Neutrophil (primary cell): ENCODE data around the gene PTPN23.

ENCODE experiments used
- H3K27ac ChIP-seq: fragments of 200-600 bp; sonication (generic); 2 replicates; pipeline ENCODE4 v1.5.1; 2016; ENCODE audit warnings: mild to moderate bottlenecking, moderate library complexity
- H3K27me3 ChIP-seq: fragments of 200-600 bp; sonication (generic); 2 replicates; pipeline ENCODE4 v1.6.0; 2016; ENCODE audit warnings: mild to moderate bottlenecking
- H3K36me3 ChIP-seq: fragments of 200-600 bp; sonication (generic); 2 replicates; pipeline ENCODE4 v1.5.1; 2017
- H3K4me1 ChIP-seq, 2 experiments: fragments of 200-600 bp in 1 of 2; sonication (generic) in 1 of 2; 1 replicate in 1 of 2; 2 replicates in 1 of 2; pipeline versions ENCODE4 v1.5.1 to v1.6.1; 2013 to 2016; ENCODE audit warnings: low read depth in 1 of 2, low read length in 1 of 2, mild to moderate bottlenecking in 1 of 2, moderate library complexity in 1 of 2; ENCODE audit not compliant: control insufficient read depth in 1 of 2, insufficient read depth in 1 of 2
- H3K4me3 ChIP-seq, 2 experiments: fragments of 200-600 bp in 1 of 2; sonication (generic) in 1 of 2; 1 replicate in 1 of 2; 2 replicates in 1 of 2; pipeline ENCODE4 v1.5.1; 2013 to 2016; ENCODE audit warnings: low read depth in 1 of 2, low read length in 1 of 2, mild to moderate bottlenecking in 1 of 2, moderate library complexity in 1 of 2
- H3K9me3 ChIP-seq: fragments of 200-600 bp; sonication (generic); 2 replicates; pipeline ENCODE4 v1.5.1; 2016
- TF ChIP-seq, protein P1 (sequence below): fragments of 200-600 bp; sonication (generic); IDR thresholded peaks from 2 replicates; pipeline ENCODE4 v1.5.1; 2016; ENCODE audit warnings: antibody characterized with exemption

Gene PTPN23

DNA sequence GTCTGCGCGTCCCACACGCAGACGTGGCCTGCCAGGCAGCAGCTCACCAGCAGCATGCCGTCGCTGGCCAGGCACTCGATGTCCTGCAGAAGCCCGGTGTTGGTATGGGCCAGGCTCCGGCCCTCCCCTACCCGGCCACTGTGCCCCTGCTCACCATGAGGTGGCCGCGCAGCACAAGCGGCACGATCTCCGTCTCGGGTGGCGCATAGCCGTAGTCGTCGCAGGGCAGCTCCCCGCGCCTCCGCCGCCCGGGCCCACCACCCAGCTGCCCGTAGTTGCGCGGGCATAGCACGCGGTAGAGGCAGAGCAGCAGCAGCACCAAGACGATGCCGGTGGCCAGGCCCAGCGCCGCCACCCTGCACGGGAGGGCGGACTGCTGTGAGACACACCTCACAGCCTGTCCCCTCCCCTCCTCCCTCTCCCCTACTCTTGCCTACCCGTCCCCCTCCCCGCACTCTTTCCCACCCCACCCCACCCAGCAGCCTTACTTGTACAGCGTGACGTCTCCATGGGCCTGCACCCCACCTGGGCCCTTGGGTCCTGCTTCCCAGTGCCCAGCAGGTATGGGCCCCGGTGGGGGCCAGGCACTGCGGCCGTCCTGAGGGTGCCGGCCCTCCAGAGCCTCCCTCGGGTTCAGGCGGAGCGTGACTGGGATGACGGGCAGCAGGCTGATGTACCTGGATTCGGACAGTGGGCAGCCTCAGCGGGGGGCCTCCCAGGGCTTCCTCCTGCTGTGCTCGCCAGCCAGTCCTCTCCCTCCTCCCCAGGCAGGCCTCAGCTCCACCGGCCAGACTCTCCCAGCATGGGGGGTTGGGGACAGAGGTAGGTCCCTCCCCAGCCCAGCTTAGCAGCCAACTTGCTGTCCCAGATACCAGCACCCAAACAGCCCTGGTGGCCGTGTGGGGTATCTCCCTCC lies 37.6 kb downstream of the PTPN23 start:
- TF ChIP-seq, protein P1, sequence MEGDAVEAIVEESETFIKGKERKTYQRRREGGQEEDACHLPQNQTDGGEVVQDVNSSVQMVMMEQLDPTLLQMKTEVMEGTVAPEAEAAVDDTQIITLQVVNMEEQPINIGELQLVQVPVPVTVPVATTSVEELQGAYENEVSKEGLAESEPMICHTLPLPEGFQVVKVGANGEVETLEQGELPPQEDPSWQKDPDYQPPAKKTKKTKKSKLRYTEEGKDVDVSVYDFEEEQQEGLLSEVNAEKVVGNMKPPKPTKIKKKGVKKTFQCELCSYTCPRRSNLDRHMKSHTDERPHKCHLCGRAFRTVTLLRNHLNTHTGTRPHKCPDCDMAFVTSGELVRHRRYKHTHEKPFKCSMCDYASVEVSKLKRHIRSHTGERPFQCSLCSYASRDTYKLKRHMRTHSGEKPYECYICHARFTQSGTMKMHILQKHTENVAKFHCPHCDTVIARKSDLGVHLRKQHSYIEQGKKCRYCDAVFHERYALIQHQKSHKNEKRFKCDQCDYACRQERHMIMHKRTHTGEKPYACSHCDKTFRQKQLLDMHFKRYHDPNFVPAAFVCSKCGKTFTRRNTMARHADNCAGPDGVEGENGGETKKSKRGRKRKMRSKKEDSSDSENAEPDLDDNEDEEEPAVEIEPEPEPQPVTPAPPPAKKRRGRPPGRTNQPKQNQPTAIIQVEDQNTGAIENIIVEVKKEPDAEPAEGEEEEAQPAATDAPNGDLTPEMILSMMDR = no peak
- Histone ChIP-seq H3K27me3 (no peaks in the 10 kb centered on the region), H3K36me3 (peaks cover 89% of the 10 kb centered on the region), H3K4me1 (peaks cover 24 to 25% of the 10 kb centered on the region in 2 experiments), H3K27ac (peak overlapping the region; percentile 58), H3K9me3 (no peaks in the 10 kb centered on the region), H3K4me3 (no peak overlapping the region)

DNA sequence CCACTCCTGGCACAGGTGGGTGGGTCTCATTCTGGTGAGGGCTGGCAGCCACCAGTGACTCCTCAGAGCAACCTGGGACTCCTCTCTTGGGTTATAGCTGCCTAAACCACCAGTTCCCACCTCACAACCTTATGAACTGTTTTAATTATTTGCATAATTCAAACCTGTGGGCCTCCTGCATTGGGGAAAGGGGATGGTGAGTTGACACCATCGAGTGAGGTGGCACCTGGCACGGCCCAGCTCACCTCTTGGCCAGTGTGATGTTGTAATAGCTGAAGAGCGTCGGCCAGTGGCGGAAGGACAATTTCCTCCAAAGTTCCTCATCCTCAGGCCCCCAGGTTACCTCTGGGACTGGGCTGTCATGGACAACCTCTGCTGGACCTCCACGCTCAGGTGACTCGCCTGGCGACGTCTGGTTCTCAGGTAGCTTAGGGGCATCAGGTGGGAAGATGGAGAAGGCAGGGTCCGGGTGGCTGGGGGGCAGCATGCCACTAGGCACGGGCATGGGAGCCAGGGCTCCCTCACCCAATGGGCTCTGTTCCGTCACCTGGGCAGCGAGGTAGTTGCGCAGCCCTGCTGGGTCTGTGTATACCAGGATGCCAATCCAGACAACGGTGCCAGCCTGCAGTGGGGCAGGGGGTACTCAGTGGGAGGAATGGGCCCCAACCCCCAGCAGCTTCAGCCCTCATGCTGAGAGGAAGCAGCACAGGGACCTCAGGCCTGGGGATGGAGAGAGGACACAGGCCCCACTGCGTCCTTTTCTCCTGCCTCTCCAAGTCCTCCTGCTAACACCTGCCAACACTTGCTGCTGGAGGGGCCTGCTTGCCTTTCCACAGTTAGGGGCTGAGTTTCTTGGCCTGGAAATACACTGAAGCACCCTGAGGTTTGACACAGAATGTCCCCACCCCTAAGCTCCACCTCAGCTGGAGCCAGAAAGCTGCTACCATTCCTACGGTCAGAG lies 38.5 kb downstream of the PTPN23 start:
- H3K9me3 ChIP-seq = no peaks in the 10 kb centered on the region
- no peaks in the 10 kb centered on the region for H3K27me3 ChIP-seq
- TF ChIP-seq, protein P1 = no peak
- no peak overlapping the region for H3K4me3 ChIP-seq
- H3K36me3 ChIP-seq = peaks cover 89% of the 10 kb centered on the region
- peaks cover 24 to 25% of the 10 kb centered on the region in 2 experiments for H3K4me1 ChIP-seq
- peak overlapping the region; percentile 58 for H3K27ac ChIP-seq

DNA sequence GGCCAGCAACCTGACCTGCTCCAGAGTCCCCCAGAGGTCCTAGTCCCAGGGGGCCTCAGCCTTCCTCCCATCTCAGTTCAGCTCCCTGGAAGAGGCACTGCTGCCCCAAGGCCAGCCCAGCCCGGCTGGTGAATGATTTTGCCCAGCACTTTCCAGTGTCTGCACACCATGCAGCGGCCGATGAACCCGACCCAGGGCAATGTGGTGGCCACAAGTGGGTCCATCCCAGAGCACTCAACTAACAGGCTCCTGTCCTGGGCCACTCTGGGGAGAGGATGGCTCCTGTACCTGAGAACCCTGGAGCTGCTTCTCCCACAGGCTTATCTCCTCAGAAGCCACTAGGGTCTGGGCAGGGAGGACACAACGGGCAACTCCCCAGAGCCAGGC lies 39.2 kb downstream of the PTPN23 start:
- H3K4me1 ChIP-seq = peaks cover 24 to 25% of the 10 kb centered on the region in 2 experiments
- H3K4me3 ChIP-seq = no peak overlapping the region
- no peaks in the 10 kb centered on the region for H3K9me3 ChIP-seq
- TF ChIP-seq, protein P1 = no peak
- H3K27ac ChIP-seq = peak overlapping the region; percentile 58
- no peaks in the 10 kb centered on the region for H3K27me3 ChIP-seq
- H3K36me3 ChIP-seq = peaks cover 89% of the 10 kb centered on the region

DNA sequence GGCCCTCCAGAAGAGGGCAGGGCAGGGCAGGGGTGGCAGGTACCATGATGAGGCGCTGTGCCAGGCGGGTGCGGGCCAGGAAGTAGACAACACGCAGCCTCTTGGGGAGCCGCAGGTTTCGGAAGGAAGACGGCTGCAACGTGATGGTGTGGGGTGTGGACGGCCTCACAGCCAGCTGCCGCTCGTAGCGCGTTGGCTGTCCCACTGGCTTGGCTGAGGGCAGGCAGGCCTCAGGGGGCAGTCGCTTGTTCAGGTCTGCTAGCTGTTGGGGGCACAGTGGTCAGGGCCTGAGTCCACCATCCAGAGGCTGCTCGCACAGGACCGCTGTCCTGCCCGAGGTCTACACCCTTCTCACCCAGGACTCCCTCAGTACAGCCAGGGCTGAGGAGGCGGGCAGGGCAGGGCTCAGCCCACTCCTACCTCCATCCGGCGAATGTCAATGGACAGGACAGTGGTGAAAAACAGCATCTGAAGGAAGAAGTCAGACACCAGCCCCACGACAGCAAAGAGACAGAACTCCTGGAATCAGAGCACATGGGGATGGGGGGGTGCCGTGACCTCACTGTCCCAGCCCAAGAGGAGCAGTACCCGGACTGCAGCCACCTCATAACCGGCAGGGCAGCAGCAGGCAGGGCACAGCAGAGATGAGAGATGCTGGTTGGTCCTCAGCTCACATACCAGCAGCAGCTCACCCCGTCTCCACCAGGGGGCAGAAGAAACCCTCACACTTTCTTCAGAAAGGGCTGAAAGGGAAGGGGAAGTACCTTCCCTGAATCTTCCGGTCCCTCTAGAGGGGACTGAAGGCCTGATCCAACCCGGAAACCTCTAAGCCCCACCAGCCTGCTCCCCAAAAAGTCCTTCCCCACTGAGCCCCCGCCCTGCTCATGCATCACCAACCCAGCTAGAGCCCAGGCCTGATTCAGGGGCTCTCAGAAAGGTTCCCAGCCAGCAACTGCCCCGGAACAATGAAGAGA lies 40.0 kb downstream of the PTPN23 start:
- H3K9me3 ChIP-seq = no peaks in the 10 kb centered on the region
- peaks cover 24 to 25% of the 10 kb centered on the region in 2 experiments for H3K4me1 ChIP-seq
- peak overlapping the region; percentile 78 for H3K27ac ChIP-seq
- H3K4me3 ChIP-seq = peak overlapping the region; percentile 22 to 55
- H3K36me3 ChIP-seq = peaks cover 89% of the 10 kb centered on the region
- no peaks in the 10 kb centered on the region for H3K27me3 ChIP-seq
- TF ChIP-seq, protein P1 = peak; percentile 97
